GM10266 (cell line): ENCODE data around the gene C11orf91.

Experiments used
- DNase-seq: peaks from one replicate; pipeline ENCODE4 v3.0.0; 2012; ENCODE audit errors: extremely low spot score
- TF ChIP-seq, protein P1 (sequence below): IDR thresholded peaks from 2 replicates; pipeline ENCODE4 v1.5.1; 2012; ENCODE audit warnings: mild to moderate bottlenecking, low read depth; ENCODE audit not compliant: control insufficient read depth, insufficient read depth; ENCODE audit errors: missing control alignments

The C11orf91 gene, protein sequence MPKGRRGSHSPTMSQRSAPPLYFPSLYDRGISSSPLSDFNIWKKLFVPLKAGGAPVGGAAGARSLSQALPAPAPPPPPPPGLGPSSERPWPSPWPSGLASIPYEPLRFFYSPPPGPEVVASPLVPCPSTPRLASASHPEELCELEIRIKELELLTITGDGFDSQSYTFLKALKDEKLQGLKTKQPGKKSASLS

DNA sequence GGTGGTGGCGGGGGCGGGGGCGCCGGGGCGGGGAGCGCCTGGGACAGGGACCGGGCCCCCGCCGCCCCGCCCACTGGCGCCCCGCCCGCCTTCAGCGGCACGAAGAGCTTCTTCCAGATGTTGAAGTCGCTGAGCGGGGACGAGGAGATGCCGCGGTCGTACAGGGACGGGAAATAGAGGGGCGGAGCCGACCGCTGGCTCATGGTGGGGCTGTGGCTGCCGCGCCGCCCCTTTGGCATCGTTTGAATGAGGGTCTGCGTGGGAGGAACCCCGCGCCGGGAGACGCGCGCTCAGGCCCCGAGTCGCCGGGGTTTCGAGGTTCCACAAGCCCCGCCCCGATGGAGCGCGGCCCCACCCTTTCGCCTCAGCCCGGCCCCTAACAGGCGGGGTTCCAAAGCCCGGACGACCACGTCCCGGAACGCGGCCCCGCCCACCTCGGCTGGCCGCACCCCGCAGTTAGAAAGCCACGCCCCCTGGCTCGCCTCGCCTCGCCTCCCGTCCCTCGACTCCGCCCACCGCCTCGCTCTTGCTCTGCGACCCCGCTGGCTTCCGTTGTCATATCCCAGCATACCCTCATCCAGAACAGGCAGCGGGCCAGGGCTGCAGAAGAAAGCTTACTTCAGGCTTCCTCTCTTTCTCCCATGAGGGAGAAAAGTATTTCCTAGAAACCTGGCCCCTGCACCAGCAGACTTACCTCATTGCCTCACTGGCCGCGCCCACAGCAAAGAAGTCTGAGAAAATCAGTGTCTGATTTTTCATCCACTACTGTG lies at the start of gene C11orf91:
Gene C11orf91, minus strand, starts transcription at position 325 of the 770 bp plus-strand sequence. Its CDS starts 86 bp downstream, at position 239.
- DNase-seq = peak; percentile 96
- TF ChIP-seq, protein P1, sequence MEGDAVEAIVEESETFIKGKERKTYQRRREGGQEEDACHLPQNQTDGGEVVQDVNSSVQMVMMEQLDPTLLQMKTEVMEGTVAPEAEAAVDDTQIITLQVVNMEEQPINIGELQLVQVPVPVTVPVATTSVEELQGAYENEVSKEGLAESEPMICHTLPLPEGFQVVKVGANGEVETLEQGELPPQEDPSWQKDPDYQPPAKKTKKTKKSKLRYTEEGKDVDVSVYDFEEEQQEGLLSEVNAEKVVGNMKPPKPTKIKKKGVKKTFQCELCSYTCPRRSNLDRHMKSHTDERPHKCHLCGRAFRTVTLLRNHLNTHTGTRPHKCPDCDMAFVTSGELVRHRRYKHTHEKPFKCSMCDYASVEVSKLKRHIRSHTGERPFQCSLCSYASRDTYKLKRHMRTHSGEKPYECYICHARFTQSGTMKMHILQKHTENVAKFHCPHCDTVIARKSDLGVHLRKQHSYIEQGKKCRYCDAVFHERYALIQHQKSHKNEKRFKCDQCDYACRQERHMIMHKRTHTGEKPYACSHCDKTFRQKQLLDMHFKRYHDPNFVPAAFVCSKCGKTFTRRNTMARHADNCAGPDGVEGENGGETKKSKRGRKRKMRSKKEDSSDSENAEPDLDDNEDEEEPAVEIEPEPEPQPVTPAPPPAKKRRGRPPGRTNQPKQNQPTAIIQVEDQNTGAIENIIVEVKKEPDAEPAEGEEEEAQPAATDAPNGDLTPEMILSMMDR = no peak

DNA sequence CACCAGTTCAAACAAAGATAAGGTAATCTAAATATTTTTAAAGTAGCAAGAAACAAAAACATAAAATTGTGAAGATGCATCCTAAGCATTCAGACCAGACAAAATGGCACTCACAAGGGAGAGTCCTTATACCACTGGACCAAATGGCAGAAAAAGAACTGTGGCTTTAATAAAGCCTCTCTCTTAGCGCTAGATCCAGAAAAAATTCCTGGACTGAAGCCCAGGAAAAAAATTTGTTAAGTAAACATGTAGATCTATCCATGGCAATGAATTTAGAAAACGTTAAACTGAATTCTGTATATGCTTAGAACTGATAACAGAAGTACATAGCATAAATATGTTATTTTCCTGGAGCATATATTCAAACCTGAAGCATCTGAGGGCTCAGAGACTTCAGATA lies 47.4 kb upstream of the C11orf91 start:
- DNase-seq = no peak
- TF ChIP-seq, protein P1 = no peak

DNA sequence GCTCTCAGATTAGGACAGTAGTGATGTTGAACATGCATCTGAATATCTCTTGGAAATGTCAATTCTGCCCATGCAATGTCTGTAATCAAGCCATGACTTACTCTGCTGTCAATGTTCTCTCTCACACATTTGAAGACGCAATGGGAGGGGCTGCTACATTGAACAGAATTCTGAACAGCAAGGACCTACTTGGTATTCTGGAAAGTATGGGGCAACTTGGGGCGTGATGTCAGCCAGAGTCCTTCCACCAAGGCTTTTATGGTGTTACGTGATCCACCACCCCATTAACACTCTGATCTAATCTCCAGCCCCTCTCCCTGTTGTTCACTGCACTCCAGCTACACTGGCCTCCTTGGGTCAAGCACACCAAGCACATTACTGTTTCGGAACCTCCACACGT lies 42.7 kb upstream of the C11orf91 start:
- DNase-seq = no peak
- TF ChIP-seq, protein P1 = no peak

DNA sequence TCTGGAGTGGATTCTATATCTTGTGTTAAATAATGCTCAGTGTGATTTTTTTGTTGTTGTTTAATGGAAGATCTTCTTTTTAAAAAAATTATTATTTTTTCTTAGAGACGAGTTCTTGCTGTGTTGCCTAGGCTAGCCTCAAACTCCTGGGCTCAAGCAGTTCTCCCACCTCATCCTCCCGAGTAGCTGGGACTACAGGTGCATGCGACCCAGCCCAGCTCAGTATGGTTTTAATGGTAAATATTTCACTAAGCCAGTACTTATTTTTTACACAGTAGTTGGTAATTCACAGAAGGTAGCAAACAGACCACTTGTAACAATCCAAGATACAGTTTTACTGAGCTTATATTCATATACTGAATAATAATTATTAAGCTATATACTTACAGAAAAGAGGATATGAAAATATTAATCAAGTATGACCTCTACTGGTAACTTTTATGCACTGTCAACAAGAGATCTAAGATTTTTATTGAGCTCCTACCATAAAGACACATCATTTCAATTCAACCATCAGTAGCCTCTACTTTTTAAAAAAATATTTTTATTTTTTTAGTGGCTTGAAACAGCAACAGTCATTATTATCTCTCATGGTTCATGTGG lies 41.7 kb upstream of the C11orf91 start:
- TF ChIP-seq, protein P1 = peak; percentile 48
- no peak for DNase-seq

DNA sequence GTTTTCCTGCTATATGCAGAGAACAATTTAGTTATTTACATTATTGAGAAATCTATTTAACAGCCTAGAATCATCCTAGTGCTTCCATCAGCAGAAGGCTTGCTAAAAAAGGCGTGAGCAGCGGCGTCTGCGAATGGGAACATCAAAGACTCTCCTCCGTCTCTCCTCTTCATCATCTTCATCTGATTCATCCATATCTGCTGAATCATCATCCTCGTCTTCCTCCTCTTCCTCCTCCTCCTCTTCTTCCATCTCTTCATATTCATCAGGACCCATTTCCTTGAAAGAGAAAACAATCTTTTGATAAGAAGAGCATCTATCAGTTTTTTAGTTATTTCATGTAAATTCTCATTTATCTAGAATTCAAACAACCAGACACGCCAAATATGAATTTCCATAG lies 41.2 kb upstream of the C11orf91 start:
- DNase-seq = no peak
- TF ChIP-seq, protein P1 = no peak

DNA sequence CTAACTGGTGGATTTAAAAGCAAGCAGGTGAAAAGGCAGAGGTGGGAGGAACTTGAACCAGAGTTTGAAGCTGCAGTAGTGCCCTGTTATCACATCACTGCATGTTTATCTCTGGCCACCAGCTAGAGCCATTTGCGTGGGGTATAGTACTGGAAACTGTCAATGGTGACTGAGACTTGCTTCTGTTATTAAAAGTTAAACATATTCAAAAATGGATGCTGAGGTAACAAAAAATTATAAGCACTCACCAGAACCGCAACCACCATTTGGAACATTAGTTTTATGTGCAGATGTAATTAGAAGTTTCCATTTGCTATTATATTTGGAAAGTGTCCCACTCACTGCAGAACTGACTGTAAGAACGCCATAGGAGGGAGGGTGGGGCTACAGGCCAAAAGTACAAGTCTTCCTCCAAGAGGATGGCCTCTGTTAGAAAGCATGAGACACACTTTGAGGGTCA lies 36.8 kb upstream of the C11orf91 start:
- DNase-seq = no peak
- TF ChIP-seq, protein P1 = no peak
